ENCODE results near the gene THRB. TPM values are rescaled to one million over a fixed set of nuclear protein-coding genes. Genes with fewer than 3 reads are reported as not detected.

The THRB gene
- total RNA-seq, 1 donor from 2014 or later: 0.31 TPM

- Mint-ChIP-seq H3K27me3 (peaks cover 7% of the 10 kb centered on the region), H3K27ac (no peak overlapping the region), H3K4me1 (no peaks in the 10 kb centered on the region), H3K9me3 (no peaks in the 10 kb centered on the region), H3K4me3 (no peak overlapping the region), H3K36me3 (ENCODE audit: low read depth) (no peaks in the 10 kb centered on the region)
- CTCF ChIA-PET: no interaction called here
- TF ChIP-seq, protein P1, sequence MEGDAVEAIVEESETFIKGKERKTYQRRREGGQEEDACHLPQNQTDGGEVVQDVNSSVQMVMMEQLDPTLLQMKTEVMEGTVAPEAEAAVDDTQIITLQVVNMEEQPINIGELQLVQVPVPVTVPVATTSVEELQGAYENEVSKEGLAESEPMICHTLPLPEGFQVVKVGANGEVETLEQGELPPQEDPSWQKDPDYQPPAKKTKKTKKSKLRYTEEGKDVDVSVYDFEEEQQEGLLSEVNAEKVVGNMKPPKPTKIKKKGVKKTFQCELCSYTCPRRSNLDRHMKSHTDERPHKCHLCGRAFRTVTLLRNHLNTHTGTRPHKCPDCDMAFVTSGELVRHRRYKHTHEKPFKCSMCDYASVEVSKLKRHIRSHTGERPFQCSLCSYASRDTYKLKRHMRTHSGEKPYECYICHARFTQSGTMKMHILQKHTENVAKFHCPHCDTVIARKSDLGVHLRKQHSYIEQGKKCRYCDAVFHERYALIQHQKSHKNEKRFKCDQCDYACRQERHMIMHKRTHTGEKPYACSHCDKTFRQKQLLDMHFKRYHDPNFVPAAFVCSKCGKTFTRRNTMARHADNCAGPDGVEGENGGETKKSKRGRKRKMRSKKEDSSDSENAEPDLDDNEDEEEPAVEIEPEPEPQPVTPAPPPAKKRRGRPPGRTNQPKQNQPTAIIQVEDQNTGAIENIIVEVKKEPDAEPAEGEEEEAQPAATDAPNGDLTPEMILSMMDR (IDR thresholded peaks at IDR 0.05): no peak
- ATAC-seq (ENCODE audit: low read depth) (no peak), DNase-seq (no peak)
- intact Hi-C loops (cut with micrococcal nuclease): no loop called here
- POLR2A ChIA-PET: no interaction called here
Observed at GRCh38 chr3:24199775-24200247, 294.8 kb downstream of the THRB start.

- ATAC-seq (ENCODE audit: low read depth) (no peak), DNase-seq (no peak)
- ChIA-PET CTCF (no interaction called here), POLR2A (no interaction called here)
- intact Hi-C loops (cut with micrococcal nuclease): no loop called here
- no peak overlapping the region for H3K4me3 Mint-ChIP-seq
- no peaks in the 10 kb centered on the region for H3K9me3 Mint-ChIP-seq
- no peaks in the 10 kb centered on the region for H3K36me3 Mint-ChIP-seq (ENCODE audit: low read depth)
- H3K27ac Mint-ChIP-seq: no peak overlapping the region
- TF ChIP-seq, protein P1 (IDR thresholded peaks at IDR 0.05): no peak
- peaks cover 7% of the 10 kb centered on the region for H3K27me3 Mint-ChIP-seq
- H3K4me1 Mint-ChIP-seq: no peaks in the 10 kb centered on the region
Observed at GRCh38 chr3:24199300-24199699, 295.4 kb downstream of the THRB start.

DNA sequence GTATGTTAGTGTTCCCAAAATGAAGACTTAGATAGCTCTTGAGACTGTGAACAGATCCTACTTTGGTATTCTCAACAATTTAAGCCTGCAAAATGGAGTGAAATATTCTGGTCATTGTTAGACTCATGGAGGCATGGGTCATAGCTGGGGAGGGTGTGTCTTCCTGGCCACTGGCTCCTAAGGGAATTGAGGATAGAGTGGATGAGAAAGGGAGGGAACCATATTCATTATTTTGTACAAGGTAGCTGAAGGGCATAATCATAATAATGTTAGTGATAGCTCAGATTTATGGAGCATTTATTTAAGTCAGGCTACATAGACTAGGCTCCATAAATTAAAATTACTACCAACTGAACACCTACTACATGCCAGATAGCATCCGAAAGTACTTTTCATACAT is 295.9 kb downstream of the THRB start:
- Mint-ChIP-seq H3K9me3 (no peaks in the 10 kb centered on the region), H3K27me3 (peaks cover 8% of the 10 kb centered on the region), H3K36me3 (ENCODE audit: low read depth) (no peaks in the 10 kb centered on the region), H3K27ac (no peak overlapping the region), H3K4me3 (no peak overlapping the region), H3K4me1 (no peaks in the 10 kb centered on the region)
- ChIA-PET CTCF (no interaction called here), POLR2A (no interaction called here)
- TF ChIP-seq, protein P1 (IDR thresholded peaks at IDR 0.05): no peak
- ATAC-seq (ENCODE audit: low read depth) (no peak), DNase-seq (no peak)
- intact Hi-C loops (cut with micrococcal nuclease): no loop called here

DNA sequence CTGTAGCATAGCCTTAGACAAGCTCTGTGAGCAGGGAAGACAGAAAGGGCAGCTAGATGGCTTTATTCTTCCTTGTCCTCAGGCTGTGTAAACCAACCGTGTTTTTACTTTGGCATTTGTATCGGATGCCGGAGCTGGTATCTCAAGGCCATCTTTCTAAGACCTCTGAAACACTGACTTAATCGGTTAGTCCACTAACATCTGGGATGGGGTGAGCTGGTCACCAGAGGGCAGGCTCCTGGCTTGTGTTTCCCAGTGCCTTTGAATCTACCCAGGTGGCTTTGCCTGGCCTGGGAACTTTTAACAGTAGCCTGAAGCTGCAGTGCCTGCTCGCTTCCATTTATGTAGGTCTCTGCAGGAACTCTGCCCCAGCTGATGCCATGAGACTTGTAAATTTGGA is 296.8 kb downstream of the THRB start:
- Mint-ChIP-seq H3K9me3 (no peaks in the 10 kb centered on the region), H3K4me3 (no peak overlapping the region), H3K4me1 (no peaks in the 10 kb centered on the region), H3K36me3 (ENCODE audit: low read depth) (no peaks in the 10 kb centered on the region), H3K27me3 (peaks cover 12% of the 10 kb centered on the region), H3K27ac (no peak overlapping the region)
- DNase-seq (no peak), ATAC-seq (ENCODE audit: low read depth) (no peak)
- ChIA-PET POLR2A (no interaction called here), CTCF (no interaction called here)
- intact Hi-C loops (cut with micrococcal nuclease): no loop called here
- TF ChIP-seq, protein P1 (IDR thresholded peaks at IDR 0.05): no peak

DNA sequence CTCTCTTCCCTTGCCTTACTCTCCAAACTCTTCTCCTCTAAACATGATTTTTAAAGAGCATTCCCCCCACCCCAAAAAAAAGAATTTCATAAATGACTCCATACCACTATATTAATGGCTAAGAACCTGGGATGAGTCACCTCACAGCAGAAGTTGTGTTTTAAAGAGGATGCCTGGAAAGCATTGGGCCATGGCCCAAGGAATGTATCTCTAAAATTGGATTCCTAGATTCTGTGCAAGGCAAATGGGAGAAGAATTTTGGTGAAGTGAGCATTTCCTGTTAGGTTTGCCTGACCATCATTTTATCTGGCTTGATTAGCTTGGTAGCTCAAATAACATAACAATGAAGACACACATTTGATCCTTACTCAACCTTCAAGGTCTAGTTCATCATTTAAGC is 298.1 kb downstream of the THRB start:
- intact Hi-C loops (cut with micrococcal nuclease): no loop called here
- no peaks in the 10 kb centered on the region for H3K36me3 Mint-ChIP-seq (ENCODE audit: low read depth)
- no peaks in the 10 kb centered on the region for H3K9me3 Mint-ChIP-seq
- no peak overlapping the region for H3K27ac Mint-ChIP-seq
- peaks cover 12% of the 10 kb centered on the region for H3K27me3 Mint-ChIP-seq
- TF ChIP-seq, protein P1 (IDR thresholded peaks at IDR 0.05): no peak
- ATAC-seq (ENCODE audit: low read depth): no peak
- ChIA-PET POLR2A (no interaction called here), CTCF (no interaction called here)
- H3K4me3 Mint-ChIP-seq: no peak overlapping the region
- H3K4me1 Mint-ChIP-seq: no peaks in the 10 kb centered on the region
- no peak for DNase-seq
